ENCODE results near the gene NLRP3. TPM values are rescaled to one million over a fixed set of nuclear protein-coding genes. Genes with fewer than 3 reads are reported as not detected.

NLRP3 gene
- total RNA-seq, 1 experiment from 2014 or later, result not detected

DNA sequence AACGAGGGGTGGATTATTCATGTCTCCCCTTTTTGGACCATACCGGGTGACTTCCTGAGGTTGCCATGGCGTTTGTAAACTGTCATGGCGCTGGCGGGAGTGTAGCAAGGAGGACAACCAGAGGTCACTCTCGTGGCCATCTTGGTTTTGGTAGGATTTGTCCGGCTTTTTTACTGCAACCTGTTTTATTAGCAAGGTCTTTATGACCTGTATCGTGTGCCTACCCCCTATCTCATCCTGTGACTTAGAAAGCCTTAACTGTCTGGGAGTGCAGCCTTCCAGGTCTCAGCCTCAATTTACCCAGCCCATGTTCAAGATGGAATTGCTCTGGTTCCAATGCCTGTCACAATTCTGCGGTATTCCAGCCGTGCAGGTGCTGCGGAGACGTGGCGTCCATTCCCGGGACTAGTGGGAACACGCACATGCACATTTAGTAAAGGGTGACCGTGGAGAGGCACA, 44.1 kb upstream of the NLRP3 start:
- Histone ChIP-seq H3K9me3 (ENCODE audit: control insufficient read depth in 1 of 2, insufficient read depth in 1 of 2, low read depth in 1 of 2, low read length in 2 of 2) (no peaks in the 10 kb centered on the region), H4K20me1 (ENCODE audit: insufficient read depth) (no peaks in the 10 kb centered on the region), H3K4me3 (replicated peaks in 1 of 2; ENCODE audit: low read depth in 1 of 2, low read length in 2 of 2) (no peak overlapping the region), H2AFZ (ENCODE audit: low read depth, low read length, poor library complexity, severe bottlenecking) (no peak overlapping the region), H3K9ac (ENCODE audit: low read length) (no peak overlapping the region), H3K79me2 (ENCODE audit: insufficient read depth, low read length) (no peaks in the 10 kb centered on the region), H3K27ac (ENCODE audit: low read depth, low read length) (no peak overlapping the region), H3K4me2 (ENCODE audit: low read length) (no peak overlapping the region), H3K27me3 (ENCODE audit: insufficient read depth, low read length) (no peaks in the 10 kb centered on the region), H3K36me3 (ENCODE audit: control insufficient read depth in 1 of 2, insufficient read depth in 2 of 2, low read length in 2 of 2) (no peaks in the 10 kb centered on the region), H3K9me2 (ENCODE audit: insufficient read depth) (no peaks in the 10 kb centered on the region), H3K4me1 (ENCODE audit: control insufficient read depth in 1 of 2, insufficient read depth in 2 of 2, low read length in 2 of 2) (no peaks in the 10 kb centered on the region; a peak in 1 of 4 replicates)
- no TSS peak for BruUV-seq (replicated peaks)
- no peak for ATAC-seq
- TF ChIP-seq, protein P1, sequence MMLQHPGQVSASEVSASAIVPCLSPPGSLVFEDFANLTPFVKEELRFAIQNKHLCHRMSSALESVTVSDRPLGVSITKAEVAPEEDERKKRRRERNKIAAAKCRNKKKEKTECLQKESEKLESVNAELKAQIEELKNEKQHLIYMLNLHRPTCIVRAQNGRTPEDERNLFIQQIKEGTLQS (IDR thresholded peaks at IDR 0.05), result no peak
- TF ChIP-seq TCF7L2 (IDR thresholded peaks at IDR 0.05; ENCODE audit: borderline replicate concordance, extremely low read depth, insufficient read depth, insufficient read length) (no peak), RAD21 (IDR thresholded peaks at IDR 0.05; ENCODE audit: low read depth) (no peak), CBX3 (IDR thresholded peaks at IDR 0.05; ENCODE audit: low read depth) (no peak), EZH2phosphoT487 (IDR thresholded peaks at IDR 0.05; ENCODE audit: borderline replicate concordance) (no peak)
- TF ChIP-seq, protein P2, sequence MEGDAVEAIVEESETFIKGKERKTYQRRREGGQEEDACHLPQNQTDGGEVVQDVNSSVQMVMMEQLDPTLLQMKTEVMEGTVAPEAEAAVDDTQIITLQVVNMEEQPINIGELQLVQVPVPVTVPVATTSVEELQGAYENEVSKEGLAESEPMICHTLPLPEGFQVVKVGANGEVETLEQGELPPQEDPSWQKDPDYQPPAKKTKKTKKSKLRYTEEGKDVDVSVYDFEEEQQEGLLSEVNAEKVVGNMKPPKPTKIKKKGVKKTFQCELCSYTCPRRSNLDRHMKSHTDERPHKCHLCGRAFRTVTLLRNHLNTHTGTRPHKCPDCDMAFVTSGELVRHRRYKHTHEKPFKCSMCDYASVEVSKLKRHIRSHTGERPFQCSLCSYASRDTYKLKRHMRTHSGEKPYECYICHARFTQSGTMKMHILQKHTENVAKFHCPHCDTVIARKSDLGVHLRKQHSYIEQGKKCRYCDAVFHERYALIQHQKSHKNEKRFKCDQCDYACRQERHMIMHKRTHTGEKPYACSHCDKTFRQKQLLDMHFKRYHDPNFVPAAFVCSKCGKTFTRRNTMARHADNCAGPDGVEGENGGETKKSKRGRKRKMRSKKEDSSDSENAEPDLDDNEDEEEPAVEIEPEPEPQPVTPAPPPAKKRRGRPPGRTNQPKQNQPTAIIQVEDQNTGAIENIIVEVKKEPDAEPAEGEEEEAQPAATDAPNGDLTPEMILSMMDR (IDR thresholded peaks at IDR 0.05 in 2 of 3, conservative IDR thresholded peaks at IDR 0.05 in 1 of 3; ENCODE audit: borderline replicate concordance in 1 of 3, insufficient read depth in 1 of 3, low read depth in 2 of 3, low read length in 2 of 3), result no peak
- TF ChIP-seq, protein P3, sequence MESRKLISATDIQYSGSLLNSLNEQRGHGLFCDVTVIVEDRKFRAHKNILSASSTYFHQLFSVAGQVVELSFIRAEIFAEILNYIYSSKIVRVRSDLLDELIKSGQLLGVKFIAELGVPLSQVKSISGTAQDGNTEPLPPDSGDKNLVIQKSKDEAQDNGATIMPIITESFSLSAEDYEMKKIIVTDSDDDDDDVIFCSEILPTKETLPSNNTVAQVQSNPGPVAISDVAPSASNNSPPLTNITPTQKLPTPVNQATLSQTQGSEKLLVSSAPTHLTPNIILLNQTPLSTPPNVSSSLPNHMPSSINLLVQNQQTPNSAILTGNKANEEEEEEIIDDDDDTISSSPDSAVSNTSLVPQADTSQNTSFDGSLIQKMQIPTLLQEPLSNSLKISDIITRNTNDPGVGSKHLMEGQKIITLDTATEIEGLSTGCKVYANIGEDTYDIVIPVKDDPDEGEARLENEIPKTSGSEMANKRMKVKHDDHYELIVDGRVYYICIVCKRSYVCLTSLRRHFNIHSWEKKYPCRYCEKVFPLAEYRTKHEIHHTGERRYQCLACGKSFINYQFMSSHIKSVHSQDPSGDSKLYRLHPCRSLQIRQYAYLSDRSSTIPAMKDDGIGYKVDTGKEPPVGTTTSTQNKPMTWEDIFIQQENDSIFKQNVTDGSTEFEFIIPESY (IDR thresholded peaks at IDR 0.05; ENCODE audit: extremely low read depth, insufficient replicate concordance, low read length), result no peak
- intact Hi-C loops (cut with micrococcal nuclease), result loop anchor here (1.0 kb wide), 2 partner anchors 18 to 115 kb away; no protein-coding TSS in a partner anchor
- ChIA-PET CTCF (interaction anchor here (1.6 kb wide), 2 partner anchors 10 to 117 kb away, joined by 8 read pairs; no protein-coding TSS in a partner anchor), POLR2A (no interaction called here), RAD21 (ENCODE audit: low non-redundant PET in 1 of 2, low total read pairs in 2 of 2, uncharacterized antibody in 2 of 2, unreplicated experiment in 2 of 2) (no interaction called here)
- no peak for DNase-seq (ENCODE audit: low read depth, low spot score)

All from HCT116 (cell line).